ENCODE data around the gene GLB1L3.

The GLB1L3 gene, protein sequence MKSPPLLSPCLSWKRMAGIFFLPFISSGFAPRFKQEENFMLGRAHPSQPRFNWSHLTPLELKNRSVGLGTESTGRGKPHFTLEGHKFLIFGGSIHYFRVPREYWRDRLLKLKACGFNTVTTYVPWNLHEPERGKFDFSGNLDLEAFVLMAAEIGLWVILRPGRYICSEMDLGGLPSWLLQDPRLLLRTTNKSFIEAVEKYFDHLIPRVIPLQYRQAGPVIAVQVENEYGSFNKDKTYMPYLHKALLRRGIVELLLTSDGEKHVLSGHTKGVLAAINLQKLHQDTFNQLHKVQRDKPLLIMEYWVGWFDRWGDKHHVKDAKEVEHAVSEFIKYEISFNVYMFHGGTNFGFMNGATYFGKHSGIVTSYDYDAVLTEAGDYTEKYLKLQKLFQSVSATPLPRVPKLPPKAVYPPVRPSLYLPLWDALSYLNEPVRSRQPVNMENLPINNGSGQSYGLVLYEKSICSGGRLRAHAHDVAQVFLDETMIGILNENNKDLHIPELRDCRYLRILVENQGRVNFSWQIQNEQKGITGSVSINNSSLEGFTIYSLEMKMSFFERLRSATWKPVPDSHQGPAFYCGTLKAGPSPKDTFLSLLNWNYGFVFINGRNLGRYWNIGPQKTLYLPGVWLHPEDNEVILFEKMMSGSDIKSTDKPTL

DNA sequence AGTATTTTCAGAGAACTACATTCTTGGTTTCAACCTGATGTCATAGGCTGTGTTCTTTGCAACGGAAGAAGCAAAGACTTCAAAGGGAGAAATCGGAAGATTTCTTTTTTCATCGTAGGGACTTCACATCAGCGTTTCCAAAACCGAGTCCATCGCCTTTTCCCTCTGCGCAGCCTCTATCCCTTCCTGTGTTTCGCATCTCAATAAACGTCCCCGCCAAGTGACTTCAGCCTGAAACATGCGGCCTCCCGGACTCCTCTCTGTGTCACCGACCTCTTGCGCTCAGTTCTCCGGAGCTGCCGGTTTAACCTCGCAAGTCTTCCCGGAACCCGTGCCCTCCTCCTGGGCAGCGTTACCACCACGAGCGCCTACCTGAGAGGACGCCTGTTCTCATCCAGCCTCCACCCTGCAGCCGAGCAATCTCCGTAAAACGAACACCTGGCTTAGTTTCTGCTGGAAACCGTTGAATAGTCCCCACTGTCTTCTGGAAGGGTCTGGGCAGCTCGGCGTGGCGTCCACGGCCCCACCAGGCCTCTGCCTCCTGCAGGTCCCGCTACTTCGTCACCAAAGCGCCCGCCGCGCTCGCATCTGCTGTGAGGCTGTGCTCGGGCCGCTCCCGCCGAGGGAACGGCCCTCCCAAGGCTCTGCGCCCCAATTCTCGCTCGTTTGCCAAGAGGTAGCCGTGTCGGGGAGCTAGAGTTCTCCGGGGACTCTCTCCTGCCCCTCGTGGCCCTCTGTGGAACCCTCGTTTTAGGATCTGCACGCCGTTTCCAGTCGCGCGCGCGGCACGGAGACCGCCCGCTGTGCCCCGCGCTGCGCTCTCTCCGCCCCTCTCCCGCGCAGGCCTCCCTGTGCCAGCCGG lies at the start of gene GLB1L3:
Gene GLB1L3, plus strand, starts transcription at position 846 of the 862 bp plus-strand sequence. CDS start 362 bp downstream, outside the sequence.
- TF ChIP-seq, protein P1, sequence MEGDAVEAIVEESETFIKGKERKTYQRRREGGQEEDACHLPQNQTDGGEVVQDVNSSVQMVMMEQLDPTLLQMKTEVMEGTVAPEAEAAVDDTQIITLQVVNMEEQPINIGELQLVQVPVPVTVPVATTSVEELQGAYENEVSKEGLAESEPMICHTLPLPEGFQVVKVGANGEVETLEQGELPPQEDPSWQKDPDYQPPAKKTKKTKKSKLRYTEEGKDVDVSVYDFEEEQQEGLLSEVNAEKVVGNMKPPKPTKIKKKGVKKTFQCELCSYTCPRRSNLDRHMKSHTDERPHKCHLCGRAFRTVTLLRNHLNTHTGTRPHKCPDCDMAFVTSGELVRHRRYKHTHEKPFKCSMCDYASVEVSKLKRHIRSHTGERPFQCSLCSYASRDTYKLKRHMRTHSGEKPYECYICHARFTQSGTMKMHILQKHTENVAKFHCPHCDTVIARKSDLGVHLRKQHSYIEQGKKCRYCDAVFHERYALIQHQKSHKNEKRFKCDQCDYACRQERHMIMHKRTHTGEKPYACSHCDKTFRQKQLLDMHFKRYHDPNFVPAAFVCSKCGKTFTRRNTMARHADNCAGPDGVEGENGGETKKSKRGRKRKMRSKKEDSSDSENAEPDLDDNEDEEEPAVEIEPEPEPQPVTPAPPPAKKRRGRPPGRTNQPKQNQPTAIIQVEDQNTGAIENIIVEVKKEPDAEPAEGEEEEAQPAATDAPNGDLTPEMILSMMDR (IDR thresholded peaks at IDR 0.05; ENCODE audit: low read depth, low read length), result peak; percentile 28
- DNase-seq (ENCODE audit: extremely low read depth, low read depth), result no peak

DNA sequence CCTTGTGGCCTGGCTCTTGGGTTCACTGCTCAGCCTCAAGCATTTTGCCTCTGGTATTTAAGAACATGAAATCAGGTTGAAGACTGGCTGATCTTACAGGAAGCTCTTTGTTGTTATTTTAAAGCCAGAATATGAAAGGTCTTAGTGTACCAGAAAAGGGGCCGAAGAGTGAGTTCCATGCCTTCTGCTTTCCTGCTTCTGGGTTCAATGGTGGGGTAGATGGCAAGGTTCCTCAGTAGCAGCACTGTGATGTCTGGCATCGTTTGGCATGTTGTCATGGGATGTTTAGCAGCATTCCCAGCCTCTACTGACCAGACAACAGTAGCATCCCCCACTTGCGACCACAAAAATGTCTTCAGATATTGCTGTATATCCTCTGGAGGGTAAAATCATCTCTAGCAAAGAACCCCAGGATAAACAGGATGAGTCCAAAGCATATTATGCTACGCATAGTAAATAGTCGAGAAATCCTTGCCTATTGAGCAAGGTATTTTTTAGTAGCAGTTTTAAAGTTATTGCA lies 49.3 kb upstream of the GLB1L3 start:
- no peak for DNase-seq (ENCODE audit: extremely low read depth, low read depth)
- TF ChIP-seq, protein P1 (IDR thresholded peaks at IDR 0.05; ENCODE audit: low read depth, low read length), result no peak

DNA sequence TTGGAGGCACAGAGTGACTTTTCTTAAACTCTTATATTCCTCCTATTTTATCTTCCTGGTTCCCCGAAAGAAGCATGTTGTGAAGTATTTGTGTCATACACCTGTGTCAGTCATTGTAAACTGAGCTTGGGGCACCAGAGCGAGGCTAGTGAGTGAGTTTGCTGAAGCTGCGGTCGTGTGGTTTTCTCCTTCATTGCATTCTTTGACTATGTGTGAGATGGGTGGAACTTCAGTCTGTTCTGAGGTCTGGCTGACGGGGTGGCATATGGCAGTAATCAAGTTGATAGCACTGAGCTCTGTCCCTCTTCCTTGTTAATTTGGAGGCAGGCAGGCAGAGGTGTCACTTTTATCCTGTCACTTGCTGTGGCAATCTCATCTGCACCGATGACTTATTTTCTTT lies 47.6 kb upstream of the GLB1L3 start:
- no peak for DNase-seq (ENCODE audit: extremely low read depth, low read depth)

DNA sequence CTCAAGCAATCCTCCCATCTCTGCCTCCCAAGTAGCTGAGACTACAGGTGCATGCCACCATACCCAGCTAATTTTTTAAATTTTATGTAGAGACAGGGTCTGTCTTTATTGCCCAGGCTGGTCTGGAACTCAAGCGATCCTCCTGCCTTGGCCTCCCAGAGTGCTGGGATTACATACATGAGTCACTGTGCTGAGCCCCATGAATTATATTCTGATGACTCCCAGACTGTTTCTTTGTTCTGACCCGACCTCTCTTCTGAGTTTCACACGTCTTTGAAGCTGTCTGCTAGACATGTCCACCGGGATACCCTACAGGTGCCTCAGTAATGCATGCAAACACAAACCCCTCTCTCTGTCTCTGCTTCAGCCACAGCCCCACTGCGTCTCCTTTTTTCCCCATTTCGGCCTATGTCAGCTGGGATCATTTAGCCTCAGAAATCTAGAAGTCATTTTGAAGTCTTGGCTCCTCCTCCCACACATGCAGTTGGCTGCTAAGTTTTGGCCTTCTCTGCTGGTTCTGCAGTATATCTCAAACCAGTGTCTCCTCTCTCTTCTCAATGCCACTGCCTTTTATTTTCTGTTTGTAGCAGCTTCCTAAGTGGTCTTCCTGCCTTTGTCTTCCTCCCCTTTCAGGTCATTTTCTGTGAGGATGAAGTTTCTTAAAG lies 46.9 kb upstream of the GLB1L3 start:
- no peak for DNase-seq (ENCODE audit: extremely low read depth, low read depth)

More for the DNA sequence above, 47.6 kb upstream of the GLB1L3 start:
- TF ChIP-seq, protein P1 (IDR thresholded peaks at IDR 0.05; ENCODE audit: low read depth, low read length), result no peak

DNA sequence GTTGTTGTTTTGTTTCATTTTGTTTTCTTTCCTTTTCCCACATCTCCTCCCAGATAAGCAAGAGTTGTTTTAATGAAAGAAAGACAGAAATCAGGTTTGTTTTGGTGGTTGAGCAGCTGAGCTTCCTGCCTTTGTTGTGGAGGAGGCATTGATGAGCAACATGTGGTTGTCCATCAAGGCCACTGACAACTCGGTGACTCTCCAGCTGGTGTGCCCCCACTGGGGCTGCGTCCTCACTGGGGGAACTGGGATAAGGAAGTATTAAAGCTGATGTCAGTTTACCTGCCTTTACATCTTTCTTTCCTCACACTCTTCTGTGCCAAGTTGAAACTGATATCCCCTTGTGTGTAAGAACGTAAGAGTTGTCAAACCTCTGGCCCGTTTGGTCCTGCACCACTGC lies 45.8 kb upstream of the GLB1L3 start:
- no peak for DNase-seq (ENCODE audit: extremely low read depth, low read depth)
- TF ChIP-seq, protein P1 (IDR thresholded peaks at IDR 0.05; ENCODE audit: low read depth, low read length), result no peak

More for the DNA sequence above, 46.9 kb upstream of the GLB1L3 start:
- TF ChIP-seq, protein P1 (IDR thresholded peaks at IDR 0.05; ENCODE audit: low read depth, low read length), result no peak

DNA sequence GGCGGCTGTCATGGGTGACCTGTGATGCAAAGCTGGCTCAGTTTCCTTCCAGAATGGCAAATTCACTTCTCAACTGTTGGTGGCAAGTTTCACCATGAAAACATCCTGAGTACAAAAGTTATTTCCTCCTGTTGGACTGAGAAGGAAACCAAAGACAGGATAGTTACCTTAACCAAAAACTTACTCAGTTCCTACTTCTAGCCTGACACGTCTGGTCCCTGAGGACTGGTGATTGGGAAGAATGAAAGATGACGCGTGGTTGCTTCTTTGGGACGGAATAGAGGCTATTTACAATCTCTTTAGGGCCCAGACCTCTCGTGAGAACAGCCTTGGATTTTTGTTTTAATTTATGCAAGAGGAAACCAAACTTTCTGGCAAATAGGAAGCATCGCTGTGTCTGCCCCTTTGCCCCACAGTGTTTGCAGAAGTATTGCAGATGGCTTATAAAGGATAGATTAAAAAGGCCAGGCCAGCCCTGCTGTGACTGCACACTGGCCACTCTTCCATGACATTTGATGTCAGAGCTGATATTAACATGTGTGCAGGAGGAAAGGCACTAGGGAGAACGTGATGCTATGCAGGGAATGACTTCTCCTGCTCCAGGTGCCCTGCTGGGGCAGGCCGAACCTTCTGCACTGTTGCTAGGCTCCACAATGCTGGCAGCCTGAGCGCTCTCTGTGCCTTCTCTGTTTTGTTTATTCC lies 44.1 kb upstream of the GLB1L3 start:
- TF ChIP-seq, protein P1 (IDR thresholded peaks at IDR 0.05; ENCODE audit: low read depth, low read length), result no peak
- no peak for DNase-seq (ENCODE audit: extremely low read depth, low read depth)
